Mammary epithelial cell (primary cell): ENCODE data around the gene EEF1AKMT4.

Experiments used
- CTCF ChIP-seq, 2 donors: IDR thresholded peaks in 1 of 2; conservative IDR thresholded peaks in 1 of 2; 2 replicates each; pipeline ENCODE4 v1.5.1; 2011 to 2012; ENCODE audit warnings: inconsistent platforms in 2 of 2, low read length in 2 of 2, mild to moderate bottlenecking in 2 of 2, control low read depth in 1 of 2, low read depth in 1 of 2; ENCODE audit not compliant: insufficient read depth in 1 of 2; ENCODE audit errors: extremely low read depth in 1 of 2
- EZH2 ChIP-seq: IDR thresholded peaks from 2 replicates; pipeline ENCODE4 v1.6.1; 2012; ENCODE audit warnings: low read length, inconsistent platforms, borderline replicate concordance

DNA sequence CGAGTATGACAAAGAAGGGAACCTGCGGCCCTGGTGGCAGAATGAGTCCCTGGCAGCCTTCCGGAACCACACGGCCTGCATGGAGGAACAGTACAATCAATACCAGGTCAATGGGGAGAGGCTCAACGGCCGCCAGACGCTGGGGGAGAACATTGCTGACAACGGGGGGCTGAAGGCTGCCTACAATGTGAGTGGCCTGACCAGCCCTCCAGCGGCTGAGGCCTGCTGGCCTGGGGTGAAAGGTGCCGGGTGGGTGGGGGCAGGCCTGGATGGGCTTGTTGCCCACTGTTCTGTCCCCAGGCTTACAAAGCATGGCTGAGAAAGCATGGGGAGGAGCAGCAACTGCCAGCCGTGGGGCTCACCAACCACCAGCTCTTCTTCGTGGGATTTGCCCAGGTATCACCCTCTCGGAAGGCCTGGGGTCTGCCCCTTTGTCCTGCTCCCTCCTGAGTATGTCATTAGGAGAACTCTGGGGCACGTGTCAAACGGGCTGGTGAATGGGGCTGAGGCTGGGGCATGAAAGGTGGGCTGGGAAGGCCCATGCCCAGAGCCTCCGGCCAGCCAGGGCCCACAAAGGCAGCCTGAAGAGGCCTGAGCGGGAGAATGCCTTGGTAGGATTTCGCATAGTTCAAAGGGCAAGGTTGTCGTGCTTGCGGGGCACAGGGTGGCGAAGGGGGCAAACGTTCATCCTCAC lies 41.7 kb downstream of the EEF1AKMT4 start:
- no peak for TF ChIP-seq CTCF (conservative IDR thresholded peaks at IDR 0.05 in 1 of 2, IDR thresholded peaks at IDR 0.05 in 1 of 2; ENCODE audit: extremely low read depth in 1 of 2, insufficient read depth in 1 of 2, low read depth in 1 of 2, low read length in 2 of 2)
- TF ChIP-seq EZH2 = no peak
